Left lung (tissue), 10 donors: ENCODE measurements around the gene SH3BP1. TPM values are rescaled to one million over a fixed set of nuclear protein-coding genes. Genes with fewer than 3 reads are reported as not detected.
A peak's percentile ranks its signal among the peaks of the same experiment; 100 is the strongest.

Experiments used
- ATAC-seq: fragments of 200-7000 bp; cut with Tn5 transposase; one replicate; pipeline ENCODE4 v1.9.1; 2020; ENCODE audit warnings: moderate library complexity
- DNase-seq, 4 donors: peaks; one replicate each; pipeline ENCODE4 v3.0.0-alpha.2; 2013 to 2020
- H3K27ac ChIP-seq, 2 donors: fragments of 200-600 bp; sonication (generic) in 1 of 2; one replicate each; pipeline versions ENCODE4 v1.5.0 to v1.8.0; 2020 to 2021
- H3K27me3 ChIP-seq, 2 donors: fragments of 200-600 bp; sonication (generic) in 1 of 2; one replicate each; pipeline versions ENCODE4 v1.5.0 to v1.8.0; 2020 to 2021
- H3K36me3 ChIP-seq, 2 donors: fragments of 200-600 bp; sonication (generic) in 1 of 2; one replicate each; pipeline versions ENCODE4 v1.5.0 to v1.8.0; 2020 to 2021
- H3K4me1 ChIP-seq, 2 donors: fragments of 200-600 bp; one replicate each; pipeline ENCODE4 v1.8.0; 2021
- H3K4me3 ChIP-seq, 2 donors: fragments of 200-600 bp; sonication (generic) in 1 of 2; one replicate each; pipeline versions ENCODE4 v1.5.0 to v1.8.0; 2020 to 2021; ENCODE audit warnings: mild to moderate bottlenecking in 1 of 2
- H3K9me3 ChIP-seq, 2 donors: fragments of 200-600 bp; sonication (generic) in 1 of 2; one replicate each; pipeline versions ENCODE4 v1.5.0 to v1.8.0; 2020 to 2021
- intact Hi-C, 2 donors: fragments of 100-400 bp; cut with DNase I; formaldehyde crosslinking; loops; one replicate each; pipeline versions ENCODE4 v1.11.2 to v1.14.2; 2022
- polyA plus RNA-seq, 6 donors: library from polyadenylated mRNA; unstranded; fragments of 120-200 nt; gene quantifications; one replicate each; pipeline ENCODE4 v1.2.1, GENCODE V29; 2013; ENCODE audit not compliant: insufficient read length in 6 of 6
- total RNA-seq, 2 donors: library from RNA; stranded (reverse); fragmentation: NEBNext Ultra II Directional; extraction: Animal tissue kit (Norgen Biotek cat#: 25700); gene quantifications; one replicate each; pipeline ENCODE4 v1.2.1, GENCODE V29; 2021
- TF ChIP-seq, protein P1 (sequence below), 2 donors: fragments of 200-600 bp; sonication (generic) in 1 of 2; IDR thresholded peaks; one replicate each; pipeline versions ENCODE4 v1.5.0 to v1.8.0; 2021; ENCODE audit warnings: antibody characterized with exemption in 2 of 2
- donor health status: DM: no; HTN: yes; CAD: no.
- donor health status: DM: no; HTN: no; CAD: no.

SH3BP1 gene
- total and polyA plus RNA-seq, 8 donors: 14.0 to 40.7 (median 27.7) TPM

DNA sequence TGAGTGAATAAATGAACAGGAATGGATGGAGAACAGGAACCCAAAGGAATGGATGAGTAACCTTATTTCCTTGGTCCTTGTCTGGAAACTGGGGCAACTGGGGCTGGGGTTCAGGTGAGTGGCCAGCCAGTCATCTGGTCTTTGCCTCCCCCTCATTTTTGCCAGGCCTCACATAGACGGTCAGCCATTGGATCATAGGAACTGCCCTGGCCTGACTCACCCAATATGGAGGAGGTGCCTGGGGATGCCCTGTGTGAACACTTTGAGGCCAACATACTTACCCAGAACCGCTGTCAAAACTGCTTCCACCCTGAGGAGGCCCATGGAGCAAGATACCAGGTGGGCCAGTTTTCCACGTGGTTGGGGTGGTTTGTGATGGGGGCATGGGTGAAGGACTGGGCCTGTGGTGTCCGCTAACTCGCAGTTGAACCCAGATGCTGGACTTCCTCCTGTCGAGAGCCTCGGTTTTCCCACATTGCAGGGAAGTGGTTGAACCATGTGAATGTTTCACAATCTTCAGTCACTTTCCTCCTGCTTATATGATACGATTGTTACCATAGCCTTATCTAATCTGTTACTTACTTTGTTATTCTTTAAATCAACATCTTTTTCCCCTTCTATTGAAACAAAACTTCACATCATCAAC is 61.8 kb downstream of the SH3BP1 start:
- no peak overlapping the region for H3K4me3 ChIP-seq
- peaks cover 5 to 32% of the 10 kb centered on the region in 2 donors for H3K4me1 ChIP-seq
- ATAC-seq (no peak), DNase-seq (peak in 1 of 4 donors; percentile 49)
- no peaks in the 10 kb centered on the region for H3K27me3 ChIP-seq
- no peaks in the 10 kb centered on the region for H3K36me3 ChIP-seq
- H3K27ac ChIP-seq: peak overlapping the region in 1 of 2 donors; percentile 69
- TF ChIP-seq, protein P1, sequence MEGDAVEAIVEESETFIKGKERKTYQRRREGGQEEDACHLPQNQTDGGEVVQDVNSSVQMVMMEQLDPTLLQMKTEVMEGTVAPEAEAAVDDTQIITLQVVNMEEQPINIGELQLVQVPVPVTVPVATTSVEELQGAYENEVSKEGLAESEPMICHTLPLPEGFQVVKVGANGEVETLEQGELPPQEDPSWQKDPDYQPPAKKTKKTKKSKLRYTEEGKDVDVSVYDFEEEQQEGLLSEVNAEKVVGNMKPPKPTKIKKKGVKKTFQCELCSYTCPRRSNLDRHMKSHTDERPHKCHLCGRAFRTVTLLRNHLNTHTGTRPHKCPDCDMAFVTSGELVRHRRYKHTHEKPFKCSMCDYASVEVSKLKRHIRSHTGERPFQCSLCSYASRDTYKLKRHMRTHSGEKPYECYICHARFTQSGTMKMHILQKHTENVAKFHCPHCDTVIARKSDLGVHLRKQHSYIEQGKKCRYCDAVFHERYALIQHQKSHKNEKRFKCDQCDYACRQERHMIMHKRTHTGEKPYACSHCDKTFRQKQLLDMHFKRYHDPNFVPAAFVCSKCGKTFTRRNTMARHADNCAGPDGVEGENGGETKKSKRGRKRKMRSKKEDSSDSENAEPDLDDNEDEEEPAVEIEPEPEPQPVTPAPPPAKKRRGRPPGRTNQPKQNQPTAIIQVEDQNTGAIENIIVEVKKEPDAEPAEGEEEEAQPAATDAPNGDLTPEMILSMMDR (IDR thresholded peaks at IDR 0.05): no peak
- H3K9me3 ChIP-seq: no peaks in the 10 kb centered on the region
- intact Hi-C loops: no loop called here

DNA sequence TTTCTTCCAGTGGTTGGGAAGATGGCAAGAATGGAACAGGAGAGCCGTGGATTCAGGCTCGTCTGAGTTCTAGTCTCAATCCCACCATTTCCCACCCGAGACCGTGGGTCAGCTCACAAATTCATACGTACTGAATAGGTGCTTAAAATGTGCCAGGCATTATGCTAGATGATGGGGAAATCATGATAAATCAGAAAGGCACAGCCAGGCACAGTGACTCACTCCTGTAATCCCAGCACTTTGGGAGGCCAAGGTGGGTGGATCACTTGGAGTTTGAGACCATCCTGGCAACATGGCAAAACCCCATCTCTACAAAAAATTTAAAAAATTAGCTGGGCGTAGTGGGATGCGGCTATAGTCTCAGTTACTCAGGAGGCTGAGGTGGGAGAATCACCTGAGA is 64.4 kb downstream of the SH3BP1 start:
- TF ChIP-seq, protein P1 (IDR thresholded peaks at IDR 0.05): no peak
- Histone ChIP-seq H3K27ac (no peak overlapping the region), H3K27me3 (no peaks in the 10 kb centered on the region), H3K4me3 (no peak overlapping the region), H3K9me3 (no peaks in the 10 kb centered on the region), H3K36me3 (no peaks in the 10 kb centered on the region), H3K4me1 (peaks cover 0 to 28% of the 10 kb centered on the region in 2 donors)
- intact Hi-C loops: no loop called here
- DNase-seq (no peak), ATAC-seq (no peak)

DNA sequence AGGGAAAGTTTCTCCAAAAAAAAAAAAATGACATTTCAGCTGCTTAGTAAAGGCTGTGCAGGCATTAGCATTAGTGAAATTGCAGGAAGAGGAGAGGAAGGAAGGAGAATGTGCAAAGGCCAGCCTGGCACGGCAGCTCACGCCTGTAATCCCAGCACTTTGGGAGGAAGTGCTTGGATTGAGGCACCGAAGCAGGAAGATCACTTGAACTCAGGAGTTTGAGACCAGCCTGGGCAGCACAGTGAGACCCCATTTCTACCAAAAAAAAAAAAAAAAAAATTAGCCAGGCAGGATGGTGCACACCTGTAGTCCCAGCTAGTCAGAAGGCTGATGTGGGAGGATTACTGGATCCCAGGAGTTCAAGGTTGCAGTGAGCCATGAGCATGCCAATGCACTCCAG is 65.2 kb downstream of the SH3BP1 start:
- intact Hi-C loops: no loop called here
- Histone ChIP-seq H3K36me3 (no peaks in the 10 kb centered on the region), H3K4me3 (no peak overlapping the region), H3K9me3 (no peaks in the 10 kb centered on the region), H3K4me1 (peaks cover 0 to 34% of the 10 kb centered on the region in 2 donors), H3K27ac (no peak overlapping the region), H3K27me3 (no peaks in the 10 kb centered on the region)
- no peak for ATAC-seq
- no peak for DNase-seq
- TF ChIP-seq, protein P1 (IDR thresholded peaks at IDR 0.05): no peak

DNA sequence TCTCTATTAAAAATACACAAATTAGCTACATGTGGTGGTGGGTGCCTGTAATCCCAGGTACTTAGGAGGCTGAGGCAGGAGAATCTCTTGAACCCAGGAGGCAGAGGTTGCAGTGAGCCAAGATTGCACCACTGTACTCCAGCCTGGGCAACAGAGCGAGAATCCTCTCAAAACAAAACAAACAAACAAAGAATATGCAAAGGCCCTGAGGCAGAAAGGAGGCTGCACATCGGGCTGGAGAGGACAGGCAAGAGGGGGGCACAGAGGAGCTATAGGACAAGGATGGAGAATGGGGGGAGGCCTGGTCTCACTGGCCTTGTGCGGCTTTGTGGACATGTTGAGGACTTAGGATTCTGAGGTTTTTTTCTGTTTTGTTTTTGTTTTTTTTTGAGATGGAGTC is 65.7 kb downstream of the SH3BP1 start:
- no peak for ATAC-seq
- DNase-seq: no peak
- TF ChIP-seq, protein P1 (IDR thresholded peaks at IDR 0.05): no peak
- Histone ChIP-seq H3K27ac (no peak overlapping the region), H3K4me3 (no peak overlapping the region), H3K4me1 (peaks cover 0 to 34% of the 10 kb centered on the region in 2 donors), H3K9me3 (no peaks in the 10 kb centered on the region), H3K36me3 (no peaks in the 10 kb centered on the region), H3K27me3 (no peaks in the 10 kb centered on the region)
- intact Hi-C loops: no loop called here

Other genes with a start within 250 kb of the SH3BP1 start
- 1 to 10 TPM; 4.2 to 4.9 TPM for gene ELFN2, start 212.2 kb upstream of the SH3BP1 start, total RNA-seq
- 1 to 10 TPM in 4 of 6 donors, under 1 TPM in 2; 0.70 to 2.5 (median 1.2) TPM for gene ELFN2, start 212.2 kb upstream of the SH3BP1 start, polyA plus RNA-seq
- gene MFNG, start 153.3 kb upstream of the SH3BP1 start, total RNA-seq: 10 to 100 TPM; 24.4 to 46.4 TPM
- 10 to 100 TPM; 17.7 to 25.3 (median 21.7) TPM for gene MFNG, start 153.3 kb upstream of the SH3BP1 start, polyA plus RNA-seq
- 10 to 100 TPM; 10.3 to 13.6 TPM for gene CARD10, start 120.3 kb upstream of the SH3BP1 start, total RNA-seq
- gene CARD10, start 120.3 kb upstream of the SH3BP1 start, polyA plus RNA-seq: 10 to 100 TPM; 13.4 to 19.7 (median 17.0) TPM
- 10 to 100 TPM; 74.0 to 84.3 TPM for gene CDC42EP1, start 79.2 kb upstream of the SH3BP1 start, total RNA-seq
- 10 to 100 TPM; 30.8 to 54.7 (median 45.2) TPM for gene CDC42EP1, start 79.2 kb upstream of the SH3BP1 start, polyA plus RNA-seq
- under 1 TPM in 1 of 2 donors, not detected in 1; 0.61 TPM for gene LGALS2, start 59.6 kb upstream of the SH3BP1 start, total RNA-seq
- gene LGALS2, start 59.6 kb upstream of the SH3BP1 start, polyA plus RNA-seq: 1 to 10 TPM; 1.2 to 2.6 (median 1.5) TPM
- gene GGA1, start 30.8 kb upstream of the SH3BP1 start, total RNA-seq: 10 to 100 TPM; 53.0 to 64.3 TPM
- gene GGA1, start 30.8 kb upstream of the SH3BP1 start, polyA plus RNA-seq: 10 to 100 TPM; 49.6 to 71.2 (median 58.8) TPM
- gene PDXP, start 19.1 kb downstream of the SH3BP1 start, total RNA-seq: 10 to 100 TPM in 1 of 2 donors, 1 to 10 TPM in 1; 8.3 to 10.1 TPM
- gene PDXP, start 19.1 kb downstream of the SH3BP1 start, polyA plus RNA-seq: 10 to 100 TPM in 5 of 6 donors, 1 to 10 TPM in 1; 9.1 to 13.3 (median 11.8) TPM
- gene LGALS1, start 36.0 kb downstream of the SH3BP1 start, total RNA-seq: 100 to 1,000 TPM; 826 to 851 TPM
- 100 to 1,000 TPM; 575 to 923 (median 640) TPM for gene LGALS1, start 36.0 kb downstream of the SH3BP1 start, polyA plus RNA-seq
- gene NOL12, start 46.7 kb downstream of the SH3BP1 start, total RNA-seq: 10 to 100 TPM; 16.2 to 26.3 TPM
- gene NOL12, start 46.7 kb downstream of the SH3BP1 start, polyA plus RNA-seq: 10 to 100 TPM; 17.1 to 23.7 (median 20.3) TPM
- 10 to 100 TPM; 70.9 to 84.9 TPM for gene TRIOBP, start 57.4 kb downstream of the SH3BP1 start, total RNA-seq
- 10 to 100 TPM; 57.4 to 80.8 (median 67.0) TPM for gene TRIOBP, start 57.4 kb downstream of the SH3BP1 start, polyA plus RNA-seq
- 10 to 100 TPM; 12.6 to 16.7 TPM for gene GCAT, start 168.3 kb downstream of the SH3BP1 start, total RNA-seq
- gene GCAT, start 168.3 kb downstream of the SH3BP1 start, polyA plus RNA-seq: 10 to 100 TPM in 1 of 6 donors, 1 to 10 TPM in 5; 8.1 to 10.9 (median 8.9) TPM
- gene GALR3, start 183.7 kb downstream of the SH3BP1 start, total RNA-seq: not detected
- not detected for gene GALR3, start 183.7 kb downstream of the SH3BP1 start, polyA plus RNA-seq
- gene ANKRD54, start 204.7 kb downstream of the SH3BP1 start, total RNA-seq: 10 to 100 TPM; 15.2 to 21.9 TPM
- gene ANKRD54, start 204.7 kb downstream of the SH3BP1 start, polyA plus RNA-seq: 10 to 100 TPM; 16.8 to 23.5 (median 19.2) TPM
- gene EIF3L, start 209.8 kb downstream of the SH3BP1 start, total RNA-seq: 100 to 1,000 TPM; 310 to 378 TPM
- gene EIF3L, start 209.8 kb downstream of the SH3BP1 start, polyA plus RNA-seq: 1,000 to 10,000 TPM; 1,019 to 1,258 (median 1,177) TPM